Stimulated activated CD4-positive, alpha-beta T cell treated with anti-CD3 and anti-CD28 coated beads, TNF-alpha, amount 100 ng/mL, for 48 hours (primary cell): Measurements from ENCODE around the gene SPON1.
A peak's percentile ranks its signal among the peaks of the same experiment; 100 is the strongest.
"Not testable (repeated sequence)": the region's sequence is repeated elsewhere in the genome, so short reads cannot be mapped to it uniquely, and the experiment has no call there.

Experiments
- DNase-seq, 3 donors: peaks; one replicate each; pipeline ENCODE4 v3.0.0-alpha.2; 2020; ENCODE audit warnings: low read depth in 3 of 3

Gene SPON1

DNA sequence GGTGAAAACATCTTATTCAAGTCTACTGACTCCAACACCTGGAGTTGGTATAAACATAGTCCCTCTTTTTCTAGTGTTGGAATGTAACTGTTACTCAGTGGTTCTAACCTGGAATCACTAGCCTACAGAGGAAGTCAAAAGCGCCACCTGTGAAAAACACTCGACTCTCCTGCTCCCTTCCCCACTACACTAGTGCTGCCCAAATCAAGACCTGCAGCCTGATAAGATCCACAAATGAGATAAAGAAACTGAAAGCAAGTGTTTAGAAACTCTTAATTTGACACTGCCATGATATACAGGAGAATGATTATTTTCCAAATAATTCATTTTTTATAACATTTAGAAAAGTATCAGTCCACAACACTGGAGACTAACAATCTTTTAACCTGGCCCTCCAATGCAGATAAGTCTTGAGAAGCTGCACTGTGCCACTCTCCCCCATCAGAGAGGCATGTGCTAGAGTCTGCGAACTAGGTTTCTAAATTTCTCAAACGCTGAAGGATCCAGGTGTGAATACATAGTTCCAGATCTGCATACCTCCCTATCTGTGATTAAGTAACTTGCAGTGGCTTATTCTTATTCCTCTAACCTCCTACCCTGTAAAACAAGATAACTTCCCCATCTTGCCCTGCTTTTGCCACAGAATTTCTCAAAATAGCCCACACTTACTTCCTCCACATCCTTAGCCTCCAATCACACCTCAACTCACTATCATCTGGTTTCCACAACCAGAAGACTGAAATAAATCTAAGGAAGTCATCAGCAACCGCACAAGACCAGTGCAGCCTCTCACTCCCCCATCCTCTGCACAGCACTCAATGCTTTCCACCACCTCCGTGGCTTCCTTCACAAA lies 308.4 kb downstream of the SPON1 start:
- DNase-seq, result no peak

DNA sequence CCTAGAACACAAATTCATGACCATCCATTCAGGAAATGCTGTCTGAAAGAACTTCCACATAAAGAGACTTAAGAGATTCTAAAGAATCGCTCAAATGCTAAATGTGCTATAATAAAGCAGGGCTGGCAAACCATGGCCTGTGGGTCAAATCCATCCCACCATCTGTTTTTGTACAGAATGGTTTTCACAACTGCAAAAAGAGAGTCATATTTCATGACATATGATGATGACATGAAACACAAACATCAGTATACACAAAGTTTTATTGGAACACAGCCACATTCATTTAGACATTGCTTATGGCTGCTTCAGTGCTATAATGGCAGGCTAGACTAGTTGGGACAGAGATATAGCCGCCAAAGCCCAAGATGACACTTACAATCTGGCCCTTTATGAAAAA lies 311.4 kb downstream of the SPON1 start:
- no peak for DNase-seq

DNA sequence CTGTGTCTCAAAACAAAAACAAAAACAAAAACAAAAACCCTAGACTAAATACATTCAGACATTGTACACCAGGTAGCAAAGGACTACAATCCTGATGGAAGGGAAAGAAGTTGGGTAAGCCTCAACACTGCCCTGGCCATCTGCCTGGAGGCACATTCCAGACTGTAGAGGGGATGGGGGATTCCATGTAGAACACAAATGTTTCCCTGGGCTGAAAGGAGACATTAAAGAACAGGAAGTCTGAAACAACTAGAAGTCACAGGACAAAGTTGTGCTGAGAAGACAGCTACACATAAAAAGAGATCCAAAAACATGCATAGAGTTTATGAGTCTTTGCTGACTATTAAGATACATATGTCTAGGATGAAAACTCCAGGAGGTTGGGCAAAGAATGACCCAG lies 312.6 kb downstream of the SPON1 start:
- no peak for DNase-seq

DNA sequence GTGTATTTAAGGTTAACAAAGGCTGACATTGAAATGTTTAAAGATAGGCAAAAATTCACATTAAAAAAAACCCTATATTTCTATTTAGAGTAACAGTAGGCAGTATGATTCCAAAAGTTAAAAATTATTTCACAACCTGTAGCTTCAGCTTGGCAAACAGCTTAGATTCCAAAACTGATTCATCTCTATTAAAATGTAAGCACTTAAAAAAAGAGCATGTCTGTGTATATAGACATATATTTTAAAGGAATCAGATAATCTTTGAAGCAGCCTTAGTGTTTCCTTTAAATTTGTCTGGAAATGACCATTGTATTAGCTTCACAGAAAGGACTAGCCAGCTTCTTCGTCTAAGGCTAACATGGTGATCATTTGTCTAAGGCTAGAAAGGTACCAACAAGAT lies 316.3 kb downstream of the SPON1 start:
- not testable (repeated sequence) for DNase-seq

DNA sequence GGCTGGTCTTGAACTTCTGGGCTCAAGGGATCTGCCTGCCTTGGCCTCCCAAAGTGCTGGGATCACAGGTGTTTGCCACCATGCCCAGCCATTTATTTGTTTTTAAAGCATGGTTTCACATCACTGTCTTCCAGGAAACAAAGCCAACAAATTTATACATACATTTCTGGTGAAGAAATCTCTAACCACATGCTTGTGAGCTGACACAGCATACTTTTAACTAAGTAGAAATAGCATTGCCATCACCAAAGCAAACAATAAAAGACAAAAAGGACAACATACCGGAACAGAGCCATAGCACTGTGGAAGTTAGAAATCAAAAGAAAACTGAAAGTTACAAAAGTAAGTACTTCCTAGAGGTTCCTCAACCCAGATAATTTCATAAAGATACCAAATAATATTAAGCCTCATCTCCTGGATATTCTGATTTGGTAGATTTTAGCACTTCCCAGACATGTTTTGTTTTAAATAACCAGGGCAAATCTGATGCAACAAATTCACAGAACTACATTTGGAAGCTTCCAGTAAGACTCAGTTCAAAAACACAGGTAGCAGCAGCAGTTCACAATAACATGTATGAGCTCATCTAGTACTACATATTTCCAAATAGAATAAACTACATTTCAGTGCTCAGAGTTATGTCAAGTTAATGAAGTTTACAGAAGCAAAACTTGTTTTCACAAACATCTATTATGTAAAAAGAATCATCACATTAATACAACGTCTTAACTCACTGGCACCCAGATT lies 325.8 kb downstream of the SPON1 start:
- no peak for DNase-seq

DNA sequence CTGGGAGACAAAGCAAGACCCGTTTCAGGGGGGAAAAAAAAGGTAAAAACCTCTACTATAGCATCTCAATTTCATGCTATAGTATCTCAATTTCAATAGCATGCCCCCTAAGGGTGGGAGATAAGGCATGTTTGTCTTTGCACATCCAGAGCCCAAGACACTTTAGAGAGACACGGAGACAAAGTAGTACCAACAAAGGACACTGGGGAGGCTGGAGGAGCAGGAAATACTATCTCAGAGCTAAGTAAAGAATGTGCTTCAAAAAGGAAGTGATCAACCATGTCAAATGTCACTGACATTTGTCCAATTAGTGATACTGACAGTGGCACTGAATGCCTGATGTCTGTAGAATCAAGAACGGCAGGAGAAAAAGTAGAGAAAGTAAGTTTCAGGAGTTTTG lies 327.9 kb downstream of the SPON1 start:
- DNase-seq, result no peak

DNA sequence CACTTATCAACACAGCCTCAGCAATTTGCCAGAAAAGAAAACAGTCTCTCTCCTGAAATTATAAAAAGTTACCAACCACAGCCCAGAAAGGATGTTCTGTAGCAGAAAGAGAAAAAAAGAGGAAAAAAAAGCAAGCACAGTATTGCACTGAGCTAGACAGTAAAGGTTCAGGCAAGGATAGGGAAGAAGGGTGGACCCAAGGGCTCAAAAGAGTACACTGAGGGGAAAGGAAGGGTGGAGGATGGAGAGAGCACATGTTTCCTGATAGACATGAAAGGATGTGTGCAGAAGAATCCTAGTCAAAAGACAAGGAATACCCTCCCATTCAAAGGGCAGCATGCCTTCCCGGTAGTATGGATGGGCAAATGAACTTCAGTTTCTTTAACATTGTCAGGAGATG lies 337.4 kb downstream of the SPON1 start:
- DNase-seq, result no peak

DNA sequence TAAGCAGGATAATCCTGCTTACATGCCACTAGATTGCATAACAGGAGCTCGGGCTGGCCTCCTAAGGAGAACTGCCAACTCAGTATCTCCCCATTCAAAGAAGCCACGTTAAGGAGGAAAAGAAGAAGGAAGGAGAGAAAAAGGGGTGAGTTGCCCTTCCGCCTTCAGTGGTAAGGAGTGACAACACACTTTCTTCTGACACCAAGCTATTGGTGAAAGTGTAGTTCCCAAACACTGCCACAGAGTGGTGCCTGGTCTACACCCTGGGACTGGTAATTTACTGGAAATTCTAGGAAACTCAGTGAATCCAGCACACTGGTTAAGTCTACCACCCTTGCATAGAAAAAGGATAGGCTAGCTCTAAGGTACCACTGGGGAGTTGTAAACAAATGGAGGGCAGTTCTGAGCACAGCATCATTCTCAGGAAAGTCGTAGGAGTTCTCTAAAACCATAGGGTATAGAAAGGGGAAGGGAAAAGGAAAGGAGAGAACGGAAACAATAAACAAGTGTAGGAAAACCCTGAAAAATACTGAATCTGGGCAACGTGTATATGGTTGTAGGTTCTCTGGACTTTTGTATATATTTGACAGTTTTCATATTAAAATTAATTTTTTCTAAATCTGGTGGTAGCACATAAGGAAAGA lies 338.3 kb downstream of the SPON1 start:
- DNase-seq, result peak; percentile 8 to 12 (median 10)

DNA sequence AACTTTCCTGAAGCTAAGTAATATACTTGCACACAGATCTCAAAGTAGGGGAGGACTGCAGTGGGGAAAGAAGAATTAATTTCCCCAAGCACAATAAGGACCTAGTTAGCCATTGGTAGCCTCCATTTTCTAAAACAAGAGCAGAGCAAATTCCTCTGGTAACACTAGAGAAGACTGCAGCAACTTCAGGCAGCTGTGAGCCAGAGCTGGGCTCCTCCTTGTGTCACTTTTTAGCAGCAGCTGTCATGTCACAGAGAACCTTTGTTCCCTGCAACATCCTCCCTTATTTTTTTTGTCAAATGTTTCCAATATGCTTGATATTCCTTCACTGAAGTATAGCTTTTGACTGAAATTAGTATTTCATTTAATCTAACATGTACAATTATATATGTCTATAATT lies 342.1 kb downstream of the SPON1 start:
- no peak for DNase-seq

DNA sequence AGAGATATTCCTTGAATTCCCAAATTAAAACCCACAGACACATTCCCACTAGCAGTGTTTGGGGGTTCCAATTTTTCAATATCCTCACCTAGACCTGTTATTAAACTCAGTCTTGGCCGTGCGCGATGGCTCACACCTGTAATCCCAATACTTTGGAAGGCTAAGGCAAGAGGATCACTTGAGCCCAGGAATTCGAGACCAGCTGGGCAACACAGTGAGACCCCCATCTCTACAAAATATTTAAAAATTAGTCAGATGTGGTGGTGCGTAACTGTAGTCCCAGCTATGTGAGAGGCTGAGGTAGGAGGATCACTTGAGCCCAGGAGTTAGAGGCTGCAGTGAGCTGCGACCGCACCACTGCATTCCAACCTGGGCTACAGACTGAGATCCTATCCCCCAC lies 343.1 kb downstream of the SPON1 start:
- DNase-seq, result no peak

DNA sequence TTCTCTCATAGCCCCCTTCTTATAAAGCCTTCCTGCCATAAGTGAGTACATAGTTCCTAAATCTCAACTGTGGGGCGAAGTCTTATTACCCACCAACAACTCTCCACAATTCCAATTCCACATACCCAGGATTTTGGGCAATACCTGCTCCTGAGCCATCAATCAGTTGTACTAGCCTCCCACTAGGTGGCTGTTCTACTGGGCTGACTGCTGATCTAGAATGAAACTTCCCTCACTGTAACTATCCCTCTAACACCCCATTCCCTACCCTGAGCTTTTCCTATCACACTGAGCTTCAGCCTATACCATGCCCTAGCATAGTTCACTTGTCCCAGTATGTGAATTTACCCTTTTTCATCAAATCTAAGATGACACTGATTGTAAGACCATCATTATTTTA lies 344.0 kb downstream of the SPON1 start:
- DNase-seq, result no peak

DNA sequence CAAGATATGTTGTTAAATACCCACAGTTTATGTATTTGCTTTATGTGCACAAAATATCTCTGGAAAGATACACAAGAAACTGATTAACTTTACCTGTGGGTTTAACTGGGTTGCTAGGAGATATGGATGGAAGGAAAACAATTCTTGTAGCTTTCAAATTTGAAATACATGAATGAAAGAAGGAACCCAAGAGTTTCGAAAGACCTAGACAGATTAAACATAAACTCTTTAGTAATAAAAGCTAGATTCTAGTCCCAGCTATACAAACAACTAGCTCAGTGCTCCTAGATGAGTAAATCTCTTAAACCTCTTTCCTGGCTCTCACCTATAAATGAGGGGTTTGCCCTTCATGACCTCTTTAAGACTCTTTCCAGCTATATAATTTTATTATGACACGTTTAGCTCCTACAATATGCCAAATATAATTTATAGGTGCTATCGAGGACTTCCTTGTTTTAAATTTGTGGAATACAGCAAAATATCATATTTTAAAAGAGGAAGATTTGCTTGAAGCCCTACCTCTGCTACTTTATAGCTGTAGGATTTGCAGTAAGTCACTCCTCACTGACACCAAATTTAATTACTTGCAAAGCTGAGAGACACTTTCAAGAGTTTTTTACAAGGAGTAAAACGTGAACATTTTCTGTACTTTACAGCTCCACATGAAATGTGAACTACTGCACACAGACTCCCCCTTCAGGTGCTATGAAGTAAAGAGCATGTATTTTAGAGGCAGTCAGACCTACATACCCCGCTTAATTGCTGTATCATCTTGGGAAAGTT lies 345.8 kb downstream of the SPON1 start:
- no peak for DNase-seq

DNA sequence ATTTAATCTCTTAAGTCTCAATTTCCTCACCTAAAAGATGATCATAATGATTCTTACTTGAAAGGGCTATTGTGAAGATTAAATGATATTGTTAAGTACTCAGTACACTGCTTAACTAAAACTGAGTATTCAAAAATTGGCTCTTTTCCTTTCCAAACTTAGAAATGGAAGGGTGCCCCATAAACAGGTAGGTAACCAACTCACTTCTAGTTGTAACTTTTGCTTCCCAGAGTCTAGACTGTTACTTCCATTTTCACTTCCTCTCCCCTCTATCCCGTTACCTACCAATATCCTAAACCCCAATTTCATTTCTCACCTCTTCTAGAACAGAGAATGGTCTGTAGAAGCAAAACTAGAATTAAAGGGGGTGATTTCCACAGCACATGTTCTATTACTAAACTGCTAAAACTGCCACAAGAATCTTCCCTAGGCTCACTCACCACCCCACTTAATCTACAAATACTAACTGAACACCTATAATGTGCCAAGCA lies 346.4 kb downstream of the SPON1 start:
- no peak for DNase-seq

DNA sequence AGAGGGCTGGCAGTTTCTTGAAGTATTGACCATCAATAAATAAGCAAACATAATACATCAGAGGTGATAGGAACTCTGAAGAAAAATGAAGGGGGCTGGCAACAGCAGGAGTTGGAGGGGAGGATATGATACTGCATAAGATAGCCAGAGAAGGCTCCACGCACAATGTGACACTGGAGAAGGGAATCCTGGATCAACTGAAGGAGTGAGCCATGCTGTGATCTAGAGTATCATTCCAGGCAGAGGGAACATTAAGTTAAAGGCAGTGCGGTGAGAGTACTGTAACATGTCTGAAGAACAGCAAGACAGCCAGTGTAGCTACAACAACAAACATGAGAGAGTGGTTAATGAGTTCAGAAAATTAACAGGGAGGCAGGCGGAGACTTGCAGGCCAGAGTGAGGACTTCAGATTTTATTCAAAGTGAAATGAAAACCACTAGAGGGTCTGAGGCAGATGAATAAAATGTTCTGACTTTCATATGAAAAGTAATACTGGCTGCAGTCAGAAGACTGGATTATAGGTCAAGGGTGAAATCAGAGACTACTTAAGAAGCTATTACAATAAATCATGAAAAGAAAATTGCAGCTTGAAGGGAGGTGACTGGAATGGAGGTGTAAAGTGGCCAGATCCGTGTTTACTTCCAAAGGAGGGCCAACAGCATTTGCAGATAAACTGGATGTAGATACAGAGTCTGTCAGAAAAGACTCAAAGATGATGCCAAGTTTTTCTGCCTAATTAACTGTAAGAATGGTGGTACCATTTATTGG lies 347.1 kb downstream of the SPON1 start:
- DNase-seq, result no peak

DNA sequence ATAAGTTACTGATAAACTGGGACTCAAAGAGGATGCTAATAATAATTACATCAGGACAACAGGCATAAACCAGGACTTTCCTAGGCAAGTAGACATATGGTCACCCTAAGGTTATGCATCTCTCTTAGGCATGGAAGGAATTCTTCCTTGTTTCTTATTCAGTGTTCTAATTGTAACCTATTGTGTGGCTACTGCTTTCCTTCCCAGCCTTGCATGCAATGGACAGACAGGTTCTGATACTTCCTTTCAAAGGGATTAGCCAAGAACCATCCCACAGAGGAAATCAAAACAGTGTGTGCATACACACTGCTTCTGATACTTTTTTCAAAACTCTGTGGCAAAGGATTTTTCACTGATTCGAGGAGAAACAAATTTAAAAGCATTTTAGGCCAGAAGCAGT lies 348.2 kb downstream of the SPON1 start:
- DNase-seq, result no peak

DNA sequence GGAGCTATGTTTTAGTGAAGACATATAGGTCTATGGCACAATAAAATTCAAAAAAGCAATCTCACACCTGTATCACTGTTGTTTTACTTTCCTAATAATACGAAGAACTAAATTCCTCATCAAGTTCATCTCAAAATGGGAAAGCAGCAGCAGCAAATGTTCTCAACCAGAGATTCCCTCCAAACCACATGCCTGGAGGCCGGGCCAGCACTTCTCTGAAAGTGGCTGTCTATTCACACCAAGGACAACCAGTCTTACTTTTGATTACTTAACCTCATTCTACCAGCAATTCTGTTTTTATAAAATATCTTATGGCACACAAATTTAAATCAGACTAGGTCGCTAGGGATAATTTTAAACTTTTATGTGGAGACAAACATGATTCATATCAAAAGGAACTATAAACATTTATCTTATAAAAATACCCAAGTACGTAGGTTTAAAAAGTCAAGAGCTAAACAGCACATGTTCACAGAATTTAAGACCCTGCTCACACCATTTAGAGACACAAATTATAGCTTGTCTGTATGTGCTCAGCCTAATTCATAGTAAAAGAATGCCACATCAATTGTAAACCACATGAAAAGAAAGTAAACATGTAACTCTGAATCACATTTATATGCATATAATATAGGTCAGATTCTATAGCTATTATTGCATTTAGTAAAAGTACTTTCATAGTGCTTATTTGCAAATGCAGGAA lies 350.4 kb downstream of the SPON1 start:
- DNase-seq, result no peak

DNA sequence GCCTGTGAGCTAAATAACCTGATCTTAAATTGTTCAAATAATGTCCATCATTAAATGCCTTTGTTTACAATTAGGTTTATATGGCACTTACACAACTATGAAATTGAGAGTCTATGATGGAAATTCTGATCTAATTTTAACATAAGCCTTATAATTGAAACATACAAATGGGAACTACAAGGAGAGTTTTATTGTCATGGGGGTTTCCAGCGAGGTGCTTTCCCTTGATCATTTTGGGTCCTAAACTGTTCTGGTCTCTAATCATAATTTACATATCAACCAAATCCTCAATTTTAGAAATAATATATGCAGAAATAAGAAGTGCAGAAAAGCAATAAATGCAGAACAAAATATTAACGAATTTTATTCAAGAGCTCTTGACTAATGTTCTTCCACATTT lies 351.6 kb downstream of the SPON1 start:
- no peak for DNase-seq

DNA sequence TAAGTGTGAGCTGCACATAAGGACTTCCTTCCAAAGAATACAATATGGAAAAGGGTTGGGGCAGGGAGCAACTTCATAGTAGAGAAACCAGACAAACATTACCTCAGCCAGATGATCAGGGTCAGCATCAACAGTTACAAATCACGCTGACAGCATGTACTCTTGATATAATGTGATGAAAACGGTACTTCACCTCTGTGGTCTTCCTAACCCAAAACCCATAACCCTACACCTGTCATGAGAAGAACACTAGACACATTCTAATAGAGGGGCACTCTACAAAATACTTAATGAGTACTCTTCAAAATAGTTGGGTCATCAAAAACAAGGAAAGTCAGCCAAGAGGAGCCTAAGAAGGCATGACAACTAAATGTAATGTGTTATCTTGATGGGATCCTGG lies 352.6 kb downstream of the SPON1 start:
- DNase-seq, result no peak
